ENCODE data around the gene KCP.

- TF ChIP-seq NFIC (IDR thresholded peaks at IDR 0.05; ENCODE audit: borderline replicate concordance): no peak
- TF ChIP-seq, protein P1, sequence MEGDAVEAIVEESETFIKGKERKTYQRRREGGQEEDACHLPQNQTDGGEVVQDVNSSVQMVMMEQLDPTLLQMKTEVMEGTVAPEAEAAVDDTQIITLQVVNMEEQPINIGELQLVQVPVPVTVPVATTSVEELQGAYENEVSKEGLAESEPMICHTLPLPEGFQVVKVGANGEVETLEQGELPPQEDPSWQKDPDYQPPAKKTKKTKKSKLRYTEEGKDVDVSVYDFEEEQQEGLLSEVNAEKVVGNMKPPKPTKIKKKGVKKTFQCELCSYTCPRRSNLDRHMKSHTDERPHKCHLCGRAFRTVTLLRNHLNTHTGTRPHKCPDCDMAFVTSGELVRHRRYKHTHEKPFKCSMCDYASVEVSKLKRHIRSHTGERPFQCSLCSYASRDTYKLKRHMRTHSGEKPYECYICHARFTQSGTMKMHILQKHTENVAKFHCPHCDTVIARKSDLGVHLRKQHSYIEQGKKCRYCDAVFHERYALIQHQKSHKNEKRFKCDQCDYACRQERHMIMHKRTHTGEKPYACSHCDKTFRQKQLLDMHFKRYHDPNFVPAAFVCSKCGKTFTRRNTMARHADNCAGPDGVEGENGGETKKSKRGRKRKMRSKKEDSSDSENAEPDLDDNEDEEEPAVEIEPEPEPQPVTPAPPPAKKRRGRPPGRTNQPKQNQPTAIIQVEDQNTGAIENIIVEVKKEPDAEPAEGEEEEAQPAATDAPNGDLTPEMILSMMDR (IDR thresholded peaks at IDR 0.05): no peak
Observed at GRCh38 chr7:128933180-128933891, 22.8 kb upstream of the KCP start.

All from SK-N-SH (cell line).